Right cardiac atrium (tissue), 5 donors: ENCODE measurements around the gene SOWAHC. TPM values are rescaled to one million over a fixed set of nuclear protein-coding genes. Genes with fewer than 3 reads are reported as not detected.
"Not testable (repeated sequence)": the region's sequence is repeated elsewhere in the genome, so short reads cannot be mapped to it uniquely, and the experiment has no call there.

Experiments used
- ATAC-seq, 2 donors: fragments of 200-7000 bp; cut with Tn5 transposase; one replicate each; pipeline versions ENCODE4 v1.8.0 to v1.9.1; 2020; ENCODE audit warnings: moderate library complexity in 2 of 2, mild to moderate bottlenecking in 1 of 2
- DNase-seq, 3 donors: peaks; one replicate each; pipeline ENCODE4 v3.0.0-alpha.2; 2020
- H3K27ac ChIP-seq: one replicate; pipeline ENCODE4 v1.5.1; 2013; ENCODE audit warnings: mild to moderate bottlenecking, low read length, control low read depth, moderate library complexity
- H3K27me3 ChIP-seq: one replicate; pipeline ENCODE4 v1.6.1; 2013; ENCODE audit not compliant: control insufficient read depth, insufficient read depth
- H3K4me1 ChIP-seq: one replicate; pipeline ENCODE4 v1.6.1; 2013; ENCODE audit warnings: low read length; ENCODE audit not compliant: control insufficient read depth, insufficient read depth
- H3K4me3 ChIP-seq: one replicate; pipeline ENCODE4 v1.5.1; 2013; ENCODE audit warnings: low read length, control low read depth
- H3K9me3 ChIP-seq: one replicate; pipeline ENCODE4 v1.6.1; 2013; ENCODE audit warnings: low read length; ENCODE audit not compliant: control insufficient read depth
- WGBS: extraction: QIAGEN DNeasy Blood & Tissue Kit; methylation state at CpG from one replicate; pipeline ENCODE4 v1.1.7; 2013; 5-methylcytosine and 5-hydroxymethylcytosine counted together
- intact Hi-C, 4 donors: fragments of 100-400 bp; cut with DNase I; formaldehyde crosslinking; loops; one replicate each; pipeline versions ENCODE4 v1.11.0 to v1.14.0; 2022 to 2023
- polyA plus RNA-seq: library from polyadenylated mRNA; stranded (reverse); fragments of 200-250 nt; gene quantifications from one replicate; pipeline ENCODE4 v1.2.3, GENCODE V29; 2013
- total RNA-seq, 4 donors: library from RNA; stranded (reverse); fragmentation: NEBNext Ultra II Directional; extraction: Animal tissue kit (Norgen Biotek cat#: 25700); gene quantifications; one replicate each; pipeline ENCODE4 v1.2.1, GENCODE V29; 2021
- donor health status: healthy with polysubstance abuse.
- donor health status: DM: no; HTN: yes; CAD: no.
- donor health status: DM: no; HTN: no; CAD: no.
- donor health status: DM: no; HTN: yes; CAD: no; lungs with severe emphysema.
- donor health status: DM: yes; HTN: yes; CAD: no.

The SOWAHC gene
- total and polyA plus RNA-seq, 5 donors = 1.5 to 3.5 (median 2.5) TPM

- H3K27me3 ChIP-seq = no peaks in the 10 kb centered on the region
- peaks cover 7% of the 10 kb centered on the region for H3K4me1 ChIP-seq
- H3K9me3 ChIP-seq = no peaks in the 10 kb centered on the region
- no peak overlapping the region for H3K27ac ChIP-seq
- no peak for ATAC-seq
- DNase-seq = no peak
- no peak overlapping the region for H3K4me3 ChIP-seq
- 77% methylated on average over 4 of the region's 4 CpGs for WGBS
- intact Hi-C loops = no loop called here
Observed at GRCh38 chr2:109619032-109619615, 5.0 kb downstream of the SOWAHC start.

GRCh38 chr2:109623297-109623696 lies 9.1 kb downstream of the SOWAHC start:
- Histone ChIP-seq H3K9me3 (no peaks in the 10 kb centered on the region), H3K27me3 (no peaks in the 10 kb centered on the region), H3K4me1 (no peaks in the 10 kb centered on the region), H3K4me3 (no peak overlapping the region), H3K27ac (no peak overlapping the region)
- 63% methylated on average over 5 of the region's 5 CpGs for WGBS
- intact Hi-C loops = loop anchor here in 1 of 4 donors (10.0 kb wide), 1 partner anchor 72 kb away; no protein-coding TSS in a partner anchor
- ATAC-seq (no peak), DNase-seq (no peak)

- no peaks in the 10 kb centered on the region for H3K27me3 ChIP-seq
- no peak for ATAC-seq
- intact Hi-C loops = loop anchor here in 1 of 4 donors (10.0 kb wide), 1 partner anchor 71 kb away; no protein-coding TSS in a partner anchor
- H3K27ac ChIP-seq = no peak overlapping the region
- 98% methylated on average over 4 of the region's 4 CpGs for WGBS
- H3K9me3 ChIP-seq = no peaks in the 10 kb centered on the region
- DNase-seq = no peak
- H3K4me1 ChIP-seq = no peaks in the 10 kb centered on the region
- no peak overlapping the region for H3K4me3 ChIP-seq
Observed at GRCh38 chr2:109623923-109624322, 9.8 kb downstream of the SOWAHC start.

GRCh38 chr2:109624339-109624738 lies 10.2 kb downstream of the SOWAHC start:
- no peak for DNase-seq
- intact Hi-C loops = loop anchor here in 1 of 4 donors (10.0 kb wide), 1 partner anchor 70 kb away; no protein-coding TSS in a partner anchor
- no peak overlapping the region for H3K4me3 ChIP-seq
- H3K4me1 ChIP-seq = no peaks in the 10 kb centered on the region
- no peak for ATAC-seq
- no peaks in the 10 kb centered on the region for H3K9me3 ChIP-seq
- H3K27ac ChIP-seq = no peak overlapping the region
- WGBS = 84% methylated on average over 4 of the region's 4 CpGs
- H3K27me3 ChIP-seq = no peaks in the 10 kb centered on the region

GRCh38 chr2:109628321-109628720 lies 14.2 kb downstream of the SOWAHC start:
- not testable (repeated sequence) for H3K4me3 ChIP-seq, ATAC-seq, H3K27me3 ChIP-seq, H3K27ac ChIP-seq, H3K9me3 ChIP-seq, DNase-seq, H3K4me1 ChIP-seq
- 94% methylated on average over 7 of the region's 7 CpGs for whole genome bisulfite sequencing
- intact Hi-C loops = loop anchor here in 1 of 4 donors (10.0 kb wide), 1 partner anchor 66 kb away; no protein-coding TSS in a partner anchor

- 81% methylated on average over 3 of the region's 3 CpGs for WGBS
- no peak for ATAC-seq
Observed at GRCh38 chr2:109629867-109630266, 15.7 kb downstream of the SOWAHC start.

GRCh38 chr2:109630441-109631430 lies 16.6 kb downstream of the SOWAHC start:
- Histone ChIP-seq H3K9me3 (no peaks in the 10 kb centered on the region), H3K27ac (no peak overlapping the region), H3K4me1 (no peaks in the 10 kb centered on the region), H3K4me3 (no peak overlapping the region), H3K27me3 (no peaks in the 10 kb centered on the region)
- intact Hi-C loops = no loop called here
- DNase-seq (no peak), ATAC-seq (no peak)
- 96% methylated on average over 19 of the region's 19 CpGs for WGBS

More at GRCh38 chr2:109629867-109630266, 15.7 kb downstream of the SOWAHC start:
- H3K27ac ChIP-seq = no peak overlapping the region
- no peak overlapping the region for H3K4me3 ChIP-seq
- intact Hi-C loops = loop anchor here in 1 of 4 donors (10.0 kb wide), 1 partner anchor 65 kb away; no protein-coding TSS in a partner anchor
- no peaks in the 10 kb centered on the region for H3K9me3 ChIP-seq
- DNase-seq = no peak
- H3K4me1 ChIP-seq = no peaks in the 10 kb centered on the region
- H3K27me3 ChIP-seq = no peaks in the 10 kb centered on the region

- DNase-seq (no peak), ATAC-seq (no peak)
- Histone ChIP-seq H3K27me3 (no peaks in the 10 kb centered on the region), H3K4me1 (no peaks in the 10 kb centered on the region), H3K9me3 (no peaks in the 10 kb centered on the region), H3K27ac (no peak overlapping the region), H3K4me3 (no peak overlapping the region)
- WGBS = 73% methylated on average over 3 of the region's 3 CpGs
- intact Hi-C loops = no loop called here
Observed at GRCh38 chr2:109631741-109632140, 17.6 kb downstream of the SOWAHC start.

GRCh38 chr2:109632158-109632789 lies 18.1 kb downstream of the SOWAHC start:
- ATAC-seq (no peak), DNase-seq (no peak)
- Histone ChIP-seq H3K27me3 (no peaks in the 10 kb centered on the region), H3K4me1 (no peaks in the 10 kb centered on the region), H3K4me3 (no peak overlapping the region), H3K9me3 (no peaks in the 10 kb centered on the region), H3K27ac (no peak overlapping the region)
- intact Hi-C loops = no loop called here
- WGBS = 89% methylated on average over 14 of the region's 14 CpGs

GRCh38 chr2:109633284-109633961 lies 19.3 kb downstream of the SOWAHC start:
- intact Hi-C loops = no loop called here
- Histone ChIP-seq H3K4me1 (no peaks in the 10 kb centered on the region), H3K9me3 (no peaks in the 10 kb centered on the region), H3K27ac (no peak overlapping the region), H3K27me3 (no peaks in the 10 kb centered on the region), H3K4me3 (no peak overlapping the region)
- ATAC-seq (no peak), DNase-seq (no peak)
- WGBS = 91% methylated on average over 10 of the region's 10 CpGs
